Measurements from ENCODE around the gene RMND5B. TPM values are rescaled to one million over a fixed set of nuclear protein-coding genes. Genes with fewer than 3 reads are reported as not detected.

Gene RMND5B
- total and polyA plus RNA-seq, 10 of the 15 experiments (the other 5 are each of a cell fraction or from before 2014, with no cell fraction given) = 1.6 to 50.7 (median 30.9) TPM

DNA sequence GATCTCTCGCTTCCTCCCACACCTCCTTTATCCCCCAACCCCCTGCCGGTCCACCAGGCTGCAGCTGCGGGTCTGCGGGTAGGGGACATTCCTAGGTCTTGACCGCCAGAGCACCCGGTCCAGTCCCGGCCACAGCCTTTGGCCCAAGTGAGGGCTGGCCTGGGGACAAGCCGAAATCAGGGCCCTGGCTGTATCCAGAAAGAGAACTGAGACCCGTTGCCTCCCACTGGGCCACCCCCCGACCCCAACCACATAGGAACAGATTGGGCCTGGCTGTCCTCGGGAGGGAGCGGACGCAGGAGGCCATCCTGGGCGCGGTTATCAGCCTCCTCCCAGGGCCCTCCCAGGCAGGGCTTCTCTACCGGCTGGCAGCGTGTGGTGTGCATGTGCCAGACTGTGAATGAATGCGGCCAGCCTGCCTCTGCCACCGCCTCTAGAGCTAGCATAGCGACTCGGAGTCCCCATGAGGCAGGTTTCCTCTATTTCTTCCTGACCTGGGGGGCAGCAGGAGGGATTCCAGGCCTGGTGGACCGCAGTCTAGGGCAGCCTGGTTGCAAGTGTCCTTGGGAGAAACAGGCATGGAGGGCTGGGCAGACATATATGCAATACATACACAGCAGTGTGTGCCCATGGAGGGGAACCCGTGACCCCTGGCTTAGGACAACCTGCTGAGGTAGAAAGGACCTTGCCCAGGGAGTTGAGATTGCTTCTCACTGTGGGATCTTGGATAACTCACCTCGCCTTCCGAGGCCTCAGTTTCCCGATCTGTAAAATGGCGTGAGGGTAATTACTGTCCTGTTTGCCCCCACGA is 16.3 kb upstream of the RMND5B start:
- peak overlapping the region; percentile 84 for H3K4me2 ChIP-seq (ENCODE audit: control insufficient read depth, insufficient read depth)
- H4K20me1 ChIP-seq (ENCODE audit: control insufficient read depth, insufficient read depth) = no peaks in the 10 kb centered on the region
- FAIRE-seq = no peak
- H3K79me2 ChIP-seq (ENCODE audit: control insufficient read depth, insufficient read depth, low read length) = peaks cover 56% of the 10 kb centered on the region
- ATAC-seq = peak; percentile 34
- peaks cover 33% of the 10 kb centered on the region for H3K4me1 ChIP-seq (ENCODE audit: control insufficient read depth, insufficient read depth, low read length)
- BruUV-seq (replicated peaks) = TSS peak; percentile 55
- peak overlapping the region; percentile 73 for H2AFZ ChIP-seq (ENCODE audit: control insufficient read depth, low read depth, low read length)
- ChIA-PET SMC1A (ENCODE audit: uncharacterized antibody, unreplicated experiment) (interaction anchor here (1.3 kb wide), 1 partner anchor 24 kb away, joined by 4 read pairs; no protein-coding TSS in a partner anchor), POLR2A (interaction anchor here (0.6 to 1.2 kb wide), 5 partner anchors 9 to 811 kb away, joined by 3 read pairs; partner anchors contain the start of genes PRELID1 and RAB24), CTCF (interaction anchor here (0.6 kb wide), 1 partner anchor 16 kb away, joined by 3 read pairs; no protein-coding TSS in a partner anchor), RAD21 (ENCODE audit: unreplicated experiment) (interaction anchor here (1.0 to 1.1 kb wide), 2 partner anchors 17 to 22 kb away, joined by 4 read pairs; no protein-coding TSS in a partner anchor)
- H3K27ac ChIP-seq (ENCODE audit: control insufficient read depth, insufficient read depth) = peak overlapping the region; percentile 72
- no peak for DNase-seq (ENCODE audit: low read depth, low spot score)
- no peaks in the 10 kb centered on the region for H3K36me3 ChIP-seq (ENCODE audit: control insufficient read depth in 2 of 2, insufficient read depth in 2 of 2, low read length in 1 of 2)
- intact Hi-C loops (cut with micrococcal nuclease; ENCODE audit: unreplicated experiment) = loop anchor here (5.0 to 10.0 kb wide), 2 partner anchors 37 to 1580 kb away; partner anchors contain the start of gene RNF44
- in situ Hi-C loops (cut with MboI) = loop anchor here (10.0 kb wide), 1 partner anchor 1440 kb away; the partner anchor contains the start of gene RUFY1
- WGBS (ENCODE audit: insufficient coverage, insufficient replicate concordance, low lambda C conversion rate, missing lambda C conversion rate) = 2% methylated on average over 28 of the region's 28 CpGs
- H3K9me3 ChIP-seq (replicated peaks; ENCODE audit: control insufficient read depth, insufficient read depth, low read length) = no peaks in the 10 kb centered on the region
- H3K9ac ChIP-seq (ENCODE audit: control insufficient read depth, insufficient read depth, low read length) = peak overlapping the region; percentile 70
- H3K27me3 ChIP-seq (replicated peaks in 1 of 2; ENCODE audit: control insufficient read depth in 2 of 2, insufficient read depth in 2 of 2, low read length in 1 of 2) = no peaks in the 10 kb centered on the region
- H3K4me3 ChIP-seq = peak overlapping the region; percentile 88
- TF ChIP-seq TCF3 (IDR thresholded peaks at IDR 0.05; ENCODE audit: borderline replicate concordance, insufficient read depth, low read depth, low read length) = no peak
- TF ChIP-seq POLR2AphosphoS5 (IDR thresholded peaks at IDR 0.05; ENCODE audit: low read length) = no peak
- TF ChIP-seq KAT2A (conservative IDR thresholded peaks at IDR 0.05; ENCODE audit: control insufficient read depth, low read depth, low read length) = no peak
- no peak for TF ChIP-seq TBL1XR1 (IDR thresholded peaks at IDR 0.05; ENCODE audit: low read depth, low read length)
- TF ChIP-seq MEF2A (IDR thresholded peaks at IDR 0.05; ENCODE audit: insufficient read depth, low read depth, low read length) = no peak
- TF ChIP-seq, protein P1, sequence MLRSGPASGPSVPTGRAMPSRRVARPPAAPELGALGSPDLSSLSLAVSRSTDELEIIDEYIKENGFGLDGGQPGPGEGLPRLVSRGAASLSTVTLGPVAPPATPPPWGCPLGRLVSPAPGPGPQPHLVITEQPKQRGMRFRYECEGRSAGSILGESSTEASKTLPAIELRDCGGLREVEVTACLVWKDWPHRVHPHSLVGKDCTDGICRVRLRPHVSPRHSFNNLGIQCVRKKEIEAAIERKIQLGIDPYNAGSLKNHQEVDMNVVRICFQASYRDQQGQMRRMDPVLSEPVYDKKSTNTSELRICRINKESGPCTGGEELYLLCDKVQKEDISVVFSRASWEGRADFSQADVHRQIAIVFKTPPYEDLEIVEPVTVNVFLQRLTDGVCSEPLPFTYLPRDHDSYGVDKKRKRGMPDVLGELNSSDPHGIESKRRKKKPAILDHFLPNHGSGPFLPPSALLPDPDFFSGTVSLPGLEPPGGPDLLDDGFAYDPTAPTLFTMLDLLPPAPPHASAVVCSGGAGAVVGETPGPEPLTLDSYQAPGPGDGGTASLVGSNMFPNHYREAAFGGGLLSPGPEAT (IDR thresholded peaks at IDR 0.05; ENCODE audit: low read depth) = peak; percentile 42; the same call in 1 of the 2 replicates
- TF ChIP-seq NFIC (IDR thresholded peaks at IDR 0.05; ENCODE audit: low read depth, low read length) = no peak
- TF ChIP-seq CBX3 (IDR thresholded peaks at IDR 0.05; ENCODE audit: borderline replicate concordance, low read depth) = no peak
- TF ChIP-seq ZBTB33 (IDR thresholded peaks at IDR 0.05) = no peak
- TF ChIP-seq IKZF2 (IDR thresholded peaks at IDR 0.05) = peak; percentile 53 to 58; a peak in 2 of 4 replicates
- TF ChIP-seq CEBPB (IDR thresholded peaks at IDR 0.05; ENCODE audit: borderline replicate concordance in 1 of 2, low read depth in 2 of 2, low read length in 2 of 2) = no peak
- no peak for TF ChIP-seq RBBP5 (conservative IDR thresholded peaks at IDR 0.05)
- TF ChIP-seq, protein P2, sequence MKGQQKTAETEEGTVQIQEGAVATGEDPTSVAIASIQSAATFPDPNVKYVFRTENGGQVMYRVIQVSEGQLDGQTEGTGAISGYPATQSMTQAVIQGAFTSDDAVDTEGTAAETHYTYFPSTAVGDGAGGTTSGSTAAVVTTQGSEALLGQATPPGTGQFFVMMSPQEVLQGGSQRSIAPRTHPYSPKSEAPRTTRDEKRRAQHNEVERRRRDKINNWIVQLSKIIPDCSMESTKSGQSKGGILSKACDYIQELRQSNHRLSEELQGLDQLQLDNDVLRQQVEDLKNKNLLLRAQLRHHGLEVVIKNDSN (IDR thresholded peaks at IDR 0.05; ENCODE audit: borderline replicate concordance, extremely low read length, insufficient read depth, low read depth, low read length) = no peak
- no peak for TF ChIP-seq PML (IDR thresholded peaks at IDR 0.05; ENCODE audit: low read length)
- TF ChIP-seq IRF4 (IDR thresholded peaks at IDR 0.05; ENCODE audit: low read depth, low read length) = no peak
- TF ChIP-seq DPF2 (IDR thresholded peaks at IDR 0.05) = no peak
- no peak for TF ChIP-seq ZNF274 (IDR thresholded peaks at IDR 0.05; ENCODE audit: insufficient read depth, insufficient read length)
- TF ChIP-seq KDM1A (IDR thresholded peaks at IDR 0.05; ENCODE audit: borderline replicate concordance) = no peak
- no peak for TF ChIP-seq MTA3 (IDR thresholded peaks at IDR 0.05; ENCODE audit: borderline replicate concordance, low read length)
- no peak for TF ChIP-seq ZSCAN29 (IDR thresholded peaks at IDR 0.05)
- no peak for TF ChIP-seq ZNF622 (IDR thresholded peaks at IDR 0.05)

All from GM12878 (cell line).